ENCODE data around the gene VPS8.

The VPS8 gene

DNA sequence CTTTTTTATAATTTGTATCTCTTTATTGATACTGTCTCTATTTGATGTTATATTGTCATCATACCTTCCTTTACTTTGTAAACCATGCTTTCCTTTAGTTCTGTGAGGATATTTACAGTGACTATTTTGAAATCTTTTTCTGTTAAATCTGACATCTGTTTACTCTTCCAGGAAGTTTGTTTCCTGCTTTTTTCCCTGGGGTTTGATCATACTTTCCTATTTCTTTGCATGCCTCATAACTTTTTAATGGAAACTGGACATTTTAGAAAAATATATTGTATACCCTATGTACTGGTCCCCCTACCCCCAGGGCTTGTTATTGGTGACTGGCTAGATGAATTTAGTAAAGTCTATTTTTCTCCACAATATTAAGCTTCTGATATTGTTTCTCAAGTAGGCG is 225.8 kb downstream of the VPS8 start:
- TF ChIP-seq, protein P1, sequence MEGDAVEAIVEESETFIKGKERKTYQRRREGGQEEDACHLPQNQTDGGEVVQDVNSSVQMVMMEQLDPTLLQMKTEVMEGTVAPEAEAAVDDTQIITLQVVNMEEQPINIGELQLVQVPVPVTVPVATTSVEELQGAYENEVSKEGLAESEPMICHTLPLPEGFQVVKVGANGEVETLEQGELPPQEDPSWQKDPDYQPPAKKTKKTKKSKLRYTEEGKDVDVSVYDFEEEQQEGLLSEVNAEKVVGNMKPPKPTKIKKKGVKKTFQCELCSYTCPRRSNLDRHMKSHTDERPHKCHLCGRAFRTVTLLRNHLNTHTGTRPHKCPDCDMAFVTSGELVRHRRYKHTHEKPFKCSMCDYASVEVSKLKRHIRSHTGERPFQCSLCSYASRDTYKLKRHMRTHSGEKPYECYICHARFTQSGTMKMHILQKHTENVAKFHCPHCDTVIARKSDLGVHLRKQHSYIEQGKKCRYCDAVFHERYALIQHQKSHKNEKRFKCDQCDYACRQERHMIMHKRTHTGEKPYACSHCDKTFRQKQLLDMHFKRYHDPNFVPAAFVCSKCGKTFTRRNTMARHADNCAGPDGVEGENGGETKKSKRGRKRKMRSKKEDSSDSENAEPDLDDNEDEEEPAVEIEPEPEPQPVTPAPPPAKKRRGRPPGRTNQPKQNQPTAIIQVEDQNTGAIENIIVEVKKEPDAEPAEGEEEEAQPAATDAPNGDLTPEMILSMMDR (IDR thresholded peaks at IDR 0.05; ENCODE audit: extremely low read depth, insufficient read depth, missing control alignments): no peak
- DNase-seq (ENCODE audit: low spot score): no peak
- in situ Hi-C loops (cut with MboI; ENCODE audit: low pct_unique_long_range_greater_than_20kb, low sequenced_read_pairs, unreplicated experiment): no loop called here

DNA sequence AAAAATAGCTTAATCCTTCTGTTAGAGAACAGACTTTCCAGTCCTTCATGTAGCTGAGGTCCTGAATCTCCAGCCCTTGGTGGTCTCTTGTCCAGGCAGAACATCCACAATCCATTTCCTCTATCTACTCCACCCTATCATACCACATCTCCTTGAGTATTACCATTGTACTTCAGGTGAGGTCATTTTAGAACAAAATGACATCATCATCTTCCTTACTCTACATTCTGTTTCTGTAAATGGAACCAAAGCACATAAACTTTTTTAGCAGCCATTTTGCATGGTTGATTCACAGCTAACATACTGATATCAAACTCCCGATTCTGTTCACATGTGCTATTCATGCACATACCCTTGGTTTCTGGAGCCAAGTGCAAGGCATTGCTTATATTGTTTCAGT is 228.5 kb downstream of the VPS8 start:
- no peak for DNase-seq (ENCODE audit: low spot score)
- in situ Hi-C loops (cut with MboI; ENCODE audit: low pct_unique_long_range_greater_than_20kb, low sequenced_read_pairs, unreplicated experiment): no loop called here
- TF ChIP-seq, protein P1 (IDR thresholded peaks at IDR 0.05; ENCODE audit: extremely low read depth, insufficient read depth, missing control alignments): no peak

DNA sequence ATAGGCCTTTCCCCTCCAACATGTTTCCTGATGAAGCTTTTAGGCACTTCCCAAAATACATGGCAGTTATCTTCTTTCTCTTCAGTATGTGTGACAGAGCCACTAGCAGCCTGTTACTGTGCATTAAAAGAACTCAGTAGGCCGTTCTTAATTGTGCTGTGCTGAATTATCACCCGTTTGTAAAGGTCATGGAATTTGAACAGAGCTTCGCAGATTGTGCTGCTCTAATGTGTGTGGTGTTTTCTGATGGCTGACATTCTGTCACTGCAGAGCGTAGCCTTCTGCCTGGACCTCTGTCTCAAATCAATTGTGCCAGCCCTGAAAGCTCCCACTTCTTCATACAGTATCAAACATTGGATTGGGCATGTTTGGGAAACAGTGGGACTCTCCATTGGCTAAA is 229.6 kb downstream of the VPS8 start:
- no peak for DNase-seq (ENCODE audit: low spot score)
- TF ChIP-seq, protein P1 (IDR thresholded peaks at IDR 0.05; ENCODE audit: extremely low read depth, insufficient read depth, missing control alignments): no peak
- in situ Hi-C loops (cut with MboI; ENCODE audit: low pct_unique_long_range_greater_than_20kb, low sequenced_read_pairs, unreplicated experiment): no loop called here

DNA sequence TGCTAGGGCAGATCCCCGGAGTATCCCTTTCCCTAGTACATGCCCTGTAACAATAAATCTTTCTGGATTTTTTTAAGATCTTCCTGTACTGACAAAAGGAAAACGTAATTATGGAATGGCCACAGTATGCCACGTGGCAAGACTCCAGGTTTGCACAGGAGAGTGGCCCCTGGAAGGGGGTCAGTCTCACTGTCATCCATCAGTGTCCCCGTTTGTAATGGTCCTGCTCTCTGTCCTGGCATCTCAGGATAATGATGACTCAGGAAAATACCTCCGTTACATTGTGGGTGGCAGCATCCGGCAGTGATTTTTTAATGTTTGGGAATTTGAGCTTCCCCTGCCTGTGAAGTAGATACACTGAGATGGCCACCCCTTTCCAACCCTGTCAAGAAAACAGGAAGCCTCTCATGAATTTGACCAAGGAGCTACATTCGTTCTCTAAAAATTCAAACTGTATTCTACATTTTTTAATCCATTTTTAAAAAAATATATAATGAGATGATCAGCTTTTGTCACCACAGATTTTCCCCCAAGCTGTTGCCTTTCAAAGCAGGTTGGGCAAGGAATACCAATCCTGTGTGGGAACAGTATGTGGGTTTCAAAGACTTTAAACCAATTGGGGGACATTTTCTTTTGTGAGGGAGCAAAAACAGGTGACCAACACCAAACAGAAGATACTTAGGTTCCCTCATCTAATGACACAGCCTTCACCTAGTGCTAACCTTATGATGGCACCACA is 230.5 kb downstream of the VPS8 start:
- in situ Hi-C loops (cut with MboI; ENCODE audit: low pct_unique_long_range_greater_than_20kb, low sequenced_read_pairs, unreplicated experiment): no loop called here
- DNase-seq (ENCODE audit: low spot score): no peak

DNA sequence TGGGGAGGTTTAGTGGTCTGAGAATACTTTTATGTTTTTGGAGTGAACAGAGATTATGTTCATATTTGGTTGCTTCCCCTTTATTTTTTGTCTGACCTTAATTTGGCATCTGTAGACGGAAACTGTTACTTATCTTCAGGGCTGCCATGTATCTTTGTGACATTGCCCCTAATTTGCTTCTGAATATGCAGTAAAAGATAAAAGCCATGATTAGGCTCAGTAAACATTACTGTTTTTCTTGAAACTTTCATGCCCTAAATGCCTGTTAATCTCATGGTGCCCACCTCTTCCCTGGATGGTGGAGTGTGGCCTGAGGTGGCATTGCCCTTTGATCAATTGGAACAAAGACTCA is 234.2 kb downstream of the VPS8 start:
- in situ Hi-C loops (cut with MboI; ENCODE audit: low pct_unique_long_range_greater_than_20kb, low sequenced_read_pairs, unreplicated experiment): no loop called here
- TF ChIP-seq, protein P1 (IDR thresholded peaks at IDR 0.05; ENCODE audit: extremely low read depth, insufficient read depth, missing control alignments): no peak
- no peak for DNase-seq (ENCODE audit: low spot score)

More for the DNA sequence above, 230.5 kb downstream of the VPS8 start:
- TF ChIP-seq, protein P1 (IDR thresholded peaks at IDR 0.05; ENCODE audit: extremely low read depth, insufficient read depth, missing control alignments): no peak

DNA sequence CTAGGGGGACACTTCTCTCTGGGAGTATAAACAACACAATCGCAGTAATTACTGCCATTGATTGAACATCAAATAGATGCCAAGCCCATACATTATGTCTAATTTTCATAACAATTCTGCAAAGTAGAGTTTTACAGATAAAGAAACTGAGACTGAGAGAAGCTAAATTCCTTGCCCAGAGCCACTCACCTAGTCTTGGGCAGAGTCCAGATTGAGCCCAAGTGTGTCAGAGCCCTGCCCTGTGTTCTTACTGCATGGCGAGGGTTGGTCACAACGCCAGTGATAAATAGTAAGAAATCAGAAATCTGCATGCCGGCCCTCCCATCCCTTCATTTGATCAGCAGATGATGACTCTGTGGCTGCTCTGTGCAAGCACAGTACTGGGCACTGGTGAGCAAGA is 234.6 kb downstream of the VPS8 start:
- no peak for DNase-seq (ENCODE audit: low spot score)
- in situ Hi-C loops (cut with MboI; ENCODE audit: low pct_unique_long_range_greater_than_20kb, low sequenced_read_pairs, unreplicated experiment): no loop called here
- TF ChIP-seq, protein P1 (IDR thresholded peaks at IDR 0.05; ENCODE audit: extremely low read depth, insufficient read depth, missing control alignments): no peak
